ENCODE measurements around the gene SGSM2. TPM values are rescaled to one million over a fixed set of nuclear protein-coding genes. Genes with fewer than 3 reads are reported as not detected.

Gene SGSM2
- total and polyA plus RNA-seq, 2 of the 13 experiments (the other 11 are each of a cell fraction or from before 2014, with no cell fraction given) = 30.4 to 51.3 TPM

GRCh38 chr17:2401426-2402221 lies 64.3 kb downstream of the SGSM2 start (continued):
- 0 out of 2 replicates have a peak, but pooled peaks have one; percentile 35 for TF ChIP-seq ETS1 (CRISPR knock-in tag; IDR thresholded peaks at IDR 0.05)
- no peak for TF ChIP-seq SMAD9 (CRISPR knock-in tag; IDR thresholded peaks at IDR 0.05)
- TF ChIP-seq THAP7 (CRISPR knock-in tag; IDR thresholded peaks at IDR 0.05) = no peak
- TF ChIP-seq, protein P1, sequence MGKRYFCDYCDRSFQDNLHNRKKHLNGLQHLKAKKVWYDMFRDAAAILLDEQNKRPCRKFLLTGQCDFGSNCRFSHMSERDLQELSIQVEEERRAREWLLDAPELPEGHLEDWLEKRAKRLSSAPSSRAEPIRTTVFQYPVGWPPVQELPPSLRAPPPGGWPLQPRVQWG (CRISPR knock-in tag; IDR thresholded peaks at IDR 0.05; ENCODE audit: borderline replicate concordance, low read depth) = no peak
- TF ChIP-seq PHF21A (CRISPR knock-in tag; IDR thresholded peaks at IDR 0.05) = peak; percentile 43; the same call in 1 of the 2 replicates
- no peak for TF ChIP-seq ZNF597 (CRISPR knock-in tag; IDR thresholded peaks at IDR 0.05)
- no peak for TF ChIP-seq NFE2 (CRISPR knock-in tag; IDR thresholded peaks at IDR 0.05)
- TF ChIP-seq CAMTA2 (CRISPR knock-in tag; IDR thresholded peaks at IDR 0.05; ENCODE audit: borderline replicate concordance) = no peak
- TF ChIP-seq, protein P2, sequence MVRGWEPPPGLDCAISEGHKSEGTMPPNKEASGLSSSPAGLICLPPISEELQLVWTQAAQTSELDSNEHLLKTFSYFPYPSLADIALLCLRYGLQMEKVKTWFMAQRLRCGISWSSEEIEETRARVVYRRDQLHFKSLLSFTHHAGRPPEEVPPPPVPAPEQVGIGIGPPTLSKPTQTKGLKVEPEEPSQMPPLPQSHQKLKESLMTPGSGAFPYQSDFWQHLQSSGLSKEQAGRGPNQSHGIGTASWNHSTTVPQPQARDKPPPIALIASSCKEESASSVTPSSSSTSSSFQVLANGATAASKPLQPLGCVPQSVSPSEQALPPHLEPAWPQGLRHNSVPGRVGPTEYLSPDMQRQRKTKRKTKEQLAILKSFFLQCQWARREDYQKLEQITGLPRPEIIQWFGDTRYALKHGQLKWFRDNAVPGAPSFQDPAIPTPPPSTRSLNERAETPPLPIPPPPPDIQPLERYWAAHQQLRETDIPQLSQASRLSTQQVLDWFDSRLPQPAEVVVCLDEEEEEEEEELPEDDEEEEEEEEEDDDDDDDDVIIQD (CRISPR knock-in tag; IDR thresholded peaks at IDR 0.05; ENCODE audit: low read depth) = no peak
- TF ChIP-seq SMYD3 (CRISPR knock-in tag; IDR thresholded peaks at IDR 0.05) = no peak; the same call in 1 of the 2 replicates
- TF ChIP-seq CHCHD3 (CRISPR knock-in tag; IDR thresholded peaks at IDR 0.05) = no peak
- TF ChIP-seq FOXC1 (CRISPR knock-in tag; IDR thresholded peaks at IDR 0.05; ENCODE audit: borderline replicate concordance) = no peak
- TF ChIP-seq SALL1 (CRISPR knock-in tag; IDR thresholded peaks at IDR 0.05) = peak; percentile 83
- no peak for TF ChIP-seq ZNF639 (CRISPR knock-in tag; conservative IDR thresholded peaks at IDR 0.05)
- no peak for TF ChIP-seq ZBTB49 (CRISPR knock-in tag; IDR thresholded peaks at IDR 0.05; ENCODE audit: borderline replicate concordance)
- TF ChIP-seq, protein P3, sequence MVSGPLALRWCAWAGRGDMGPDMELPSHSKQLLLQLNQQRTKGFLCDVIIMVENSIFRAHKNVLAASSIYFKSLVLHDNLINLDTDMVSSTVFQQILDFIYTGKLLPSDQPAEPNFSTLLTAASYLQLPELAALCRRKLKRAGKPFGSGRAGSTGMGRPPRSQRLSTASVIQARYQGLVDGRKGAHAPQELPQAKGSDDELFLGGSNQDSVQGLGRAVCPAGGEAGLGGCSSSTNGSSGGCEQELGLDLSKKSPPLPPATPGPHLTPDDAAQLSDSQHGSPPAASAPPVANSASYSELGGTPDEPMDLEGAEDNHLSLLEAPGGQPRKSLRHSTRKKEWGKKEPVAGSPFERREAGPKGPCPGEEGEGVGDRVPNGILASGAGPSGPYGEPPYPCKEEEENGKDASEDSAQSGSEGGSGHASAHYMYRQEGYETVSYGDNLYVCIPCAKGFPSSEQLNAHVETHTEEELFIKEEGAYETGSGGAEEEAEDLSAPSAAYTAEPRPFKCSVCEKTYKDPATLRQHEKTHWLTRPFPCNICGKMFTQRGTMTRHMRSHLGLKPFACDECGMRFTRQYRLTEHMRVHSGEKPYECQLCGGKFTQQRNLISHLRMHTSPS (CRISPR knock-in tag; IDR thresholded peaks at IDR 0.05; ENCODE audit: low read depth) = no peak; the same call in 1 of the 2 replicates

All from HepG2 (cell line).